CD4-positive, alpha-beta T cell (primary cell): Measurements from ENCODE around the gene JADE3. TPM values are rescaled to one million over a fixed set of nuclear protein-coding genes. Genes with fewer than 3 reads are reported as not detected.

Experiments
- ATAC-seq: fragments of 200-7000 bp; cut with Tn5 transposase; one replicate; pipeline ENCODE4 v1.10.0; 2022; ENCODE audit warnings: mild to moderate bottlenecking; ENCODE audit not compliant: poor library complexity
- CTCF ChIA-PET: fragments of 350-600 bp; sonication (Branson Sonifier 250); formaldehyde crosslinking; loops from one replicate; lab custom pipeline; 2021; ENCODE audit warnings: antibody characterized with exemption, inconsistent platforms; lab: Charles Lee
- POLR2A ChIA-PET: fragments of 350-600 bp; sonication (Branson Sonifier 250); formaldehyde crosslinking; loops from one replicate; lab custom pipeline; 2021; ENCODE audit warnings: antibody characterized with exemption, inconsistent platforms; lab: Charles Lee
- DNase-seq, 14 experiments: peaks; one replicate each; pipeline ENCODE4 v3.0.0-alpha.2; 2013 to 2020; ENCODE audit warnings: mixed read lengths in 2 of 14
- H3K27ac ChIP-seq, 2 donors: one replicate each; pipeline versions ENCODE4 v1.5.1 to v1.7.0; 2013; ENCODE audit warnings: low read length in 2 of 2, low read depth in 1 of 2, mild to moderate bottlenecking in 1 of 2
- H3K27me3 ChIP-seq, 2 experiments: 1 replicate in 1 of 2; 2 replicates in 1 of 2; pipeline versions ENCODE4 v1.6.1 to v1.7.0; 2013; ENCODE audit warnings: low read length in 2 of 2, control low read depth in 1 of 2, mild to moderate bottlenecking in 1 of 2, moderate library complexity in 1 of 2; ENCODE audit not compliant: insufficient read depth in 2 of 2, control insufficient read depth in 1 of 2
- H3K36me3 ChIP-seq: one replicate; pipeline ENCODE4 v1.6.1; 2013; ENCODE audit warnings: low read length, control low read depth; ENCODE audit not compliant: insufficient read depth
- H3K4me1 ChIP-seq: one replicate; pipeline ENCODE4 v1.6.1; 2013; ENCODE audit warnings: low read length, control low read depth; ENCODE audit not compliant: insufficient read depth
- H3K4me3 ChIP-seq: one replicate; pipeline ENCODE4 v1.5.1; 2013; ENCODE audit warnings: mild to moderate bottlenecking, low read length, moderate library complexity
- H3K9me3 ChIP-seq, 2 experiments: 1 replicate in 1 of 2; 2 replicates in 1 of 2; pipeline versions ENCODE4 v1.6.1 to v1.7.0; 2013; ENCODE audit warnings: low read length in 2 of 2, mild to moderate bottlenecking in 2 of 2, control low read depth in 1 of 2, moderate library complexity in 1 of 2; ENCODE audit not compliant: control insufficient read depth in 1 of 2, insufficient read depth in 1 of 2
- H3K27ac Mint-ChIP-seq: one replicate; pipeline ENCODE4 v1.8.0; 2020; ENCODE audit warnings: mixed read lengths
- H3K27me3 Mint-ChIP-seq: one replicate; pipeline ENCODE4 v1.8.0; 2021; ENCODE audit warnings: mixed read lengths
- H3K36me3 Mint-ChIP-seq: one replicate; pipeline ENCODE4 v1.8.0; 2021; ENCODE audit warnings: low read depth, mixed read lengths
- H3K4me1 Mint-ChIP-seq: one replicate; pipeline ENCODE4 v1.8.0; 2021; ENCODE audit warnings: low read depth, mixed read lengths
- H3K4me3 Mint-ChIP-seq: one replicate; pipeline ENCODE4 v1.8.0; 2020; ENCODE audit warnings: mild to moderate bottlenecking, mixed read lengths
- H3K9me3 Mint-ChIP-seq: one replicate; pipeline ENCODE4 v1.8.0; 2020; ENCODE audit warnings: mixed read lengths
- intact Hi-C, 2 experiments: fragments of 100-400 bp; cut with DNase I in 1 of 2; cut with micrococcal nuclease in 1 of 2; formaldehyde crosslinking; loops; one replicate each; pipeline versions ENCODE4 v1.15.1 to v1.9.0; 2023 to 2025; cut with DNase I, micrococcal nuclease
- total RNA-seq, 174 experiments: library from RNA in 2 of 174; stranded (reverse) in 2 of 174; gene quantifications; one replicate each; pipeline ENCODE4 v1.2.3 and lab custom pipeline; 2021 to 2026
- TF ChIP-seq, protein P1 (sequence below): fragments of 200-600 bp; IDR thresholded peaks from one replicate; pipeline ENCODE4 v1.8.0; 2022; ENCODE audit warnings: antibody characterized with exemption, mild to moderate bottlenecking

Gene JADE3
- total RNA-seq, 2 experiments from 2014 or later = 0.05 to 0.20 TPM

DNA sequence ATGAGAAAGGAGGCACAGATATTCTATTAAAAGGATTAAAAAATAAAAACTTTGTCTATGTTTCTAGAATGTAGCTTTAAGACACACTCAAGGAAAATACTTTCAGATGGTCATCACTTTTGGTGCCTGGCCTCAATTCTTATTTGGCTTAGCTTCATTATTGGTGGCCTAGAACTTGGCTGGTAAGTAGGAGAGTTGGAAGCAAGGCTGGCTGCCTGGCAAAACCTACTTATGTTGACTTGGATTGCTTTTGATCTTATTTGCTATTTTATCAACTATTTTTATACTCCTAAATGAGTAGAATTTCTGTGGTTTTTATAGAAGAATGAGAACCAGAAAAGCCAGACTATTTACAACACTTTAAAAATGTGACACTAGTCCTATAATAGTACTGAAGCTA is 35.3 kb upstream of the JADE3 start:
- no peak for DNase-seq

DNA sequence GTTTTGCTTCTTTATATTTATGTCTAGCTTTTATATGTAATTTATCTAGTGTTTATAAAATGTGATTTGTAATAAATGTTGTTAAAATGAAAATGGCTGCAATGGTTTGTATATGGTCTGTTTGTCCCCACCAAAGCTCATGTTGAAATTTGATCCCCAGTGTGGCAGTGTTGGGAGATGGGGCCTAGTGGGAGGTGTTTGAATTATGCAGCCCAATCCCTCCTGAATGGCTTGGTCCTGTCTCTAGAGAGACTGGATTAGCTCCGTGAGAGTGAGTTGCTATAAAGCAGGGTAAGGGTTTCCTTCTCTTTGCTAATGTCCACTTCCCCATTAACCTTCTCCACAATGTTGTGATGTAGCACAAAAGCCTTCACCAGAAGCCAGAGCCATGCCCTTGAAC is 30.0 kb upstream of the JADE3 start:
- Mint-ChIP-seq H3K27me3 (no peaks in the 10 kb centered on the region), H3K27ac (no peak overlapping the region), H3K4me3 (no peak overlapping the region), H3K9me3 (no peaks in the 10 kb centered on the region), H3K4me1 (no peaks in the 10 kb centered on the region), H3K36me3 (peaks cover 9% of the 10 kb centered on the region)
- ATAC-seq (no peak), DNase-seq (no peak)
- no peak overlapping the region for H3K27ac ChIP-seq
- intact Hi-C loops = no loop called here
- H3K27me3 ChIP-seq = no peaks in the 10 kb centered on the region
- TF ChIP-seq, protein P1, sequence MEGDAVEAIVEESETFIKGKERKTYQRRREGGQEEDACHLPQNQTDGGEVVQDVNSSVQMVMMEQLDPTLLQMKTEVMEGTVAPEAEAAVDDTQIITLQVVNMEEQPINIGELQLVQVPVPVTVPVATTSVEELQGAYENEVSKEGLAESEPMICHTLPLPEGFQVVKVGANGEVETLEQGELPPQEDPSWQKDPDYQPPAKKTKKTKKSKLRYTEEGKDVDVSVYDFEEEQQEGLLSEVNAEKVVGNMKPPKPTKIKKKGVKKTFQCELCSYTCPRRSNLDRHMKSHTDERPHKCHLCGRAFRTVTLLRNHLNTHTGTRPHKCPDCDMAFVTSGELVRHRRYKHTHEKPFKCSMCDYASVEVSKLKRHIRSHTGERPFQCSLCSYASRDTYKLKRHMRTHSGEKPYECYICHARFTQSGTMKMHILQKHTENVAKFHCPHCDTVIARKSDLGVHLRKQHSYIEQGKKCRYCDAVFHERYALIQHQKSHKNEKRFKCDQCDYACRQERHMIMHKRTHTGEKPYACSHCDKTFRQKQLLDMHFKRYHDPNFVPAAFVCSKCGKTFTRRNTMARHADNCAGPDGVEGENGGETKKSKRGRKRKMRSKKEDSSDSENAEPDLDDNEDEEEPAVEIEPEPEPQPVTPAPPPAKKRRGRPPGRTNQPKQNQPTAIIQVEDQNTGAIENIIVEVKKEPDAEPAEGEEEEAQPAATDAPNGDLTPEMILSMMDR = no peak
- H3K36me3 ChIP-seq = peaks cover 9% of the 10 kb centered on the region
- H3K4me3 ChIP-seq = no peak overlapping the region
- CTCF ChIA-PET = no interaction called here
- H3K9me3 ChIP-seq = no peaks in the 10 kb centered on the region
- H3K4me1 ChIP-seq = no peaks in the 10 kb centered on the region
- POLR2A ChIA-PET = no interaction called here

More for the DNA sequence above, 35.3 kb upstream of the JADE3 start:
- peaks cover 11% of the 10 kb centered on the region for H3K36me3 Mint-ChIP-seq
- Histone ChIP-seq H3K4me1 (no peaks in the 10 kb centered on the region), H3K36me3 (peaks cover 4% of the 10 kb centered on the region), H3K27ac (no peak overlapping the region), H3K9me3 (no peaks in the 10 kb centered on the region), H3K4me3 (no peak overlapping the region), H3K27me3 (no peaks in the 10 kb centered on the region)
- H3K9me3 Mint-ChIP-seq = no peaks in the 10 kb centered on the region
- H3K27ac Mint-ChIP-seq = no peak overlapping the region
- no peaks in the 10 kb centered on the region for H3K4me1 Mint-ChIP-seq
- ATAC-seq = no peak
- POLR2A ChIA-PET = no interaction called here
- no peaks in the 10 kb centered on the region for H3K27me3 Mint-ChIP-seq
- no peak overlapping the region for H3K4me3 Mint-ChIP-seq
- TF ChIP-seq, protein P1 = no peak
- intact Hi-C loops = no loop called here
- CTCF ChIA-PET = no interaction called here

DNA sequence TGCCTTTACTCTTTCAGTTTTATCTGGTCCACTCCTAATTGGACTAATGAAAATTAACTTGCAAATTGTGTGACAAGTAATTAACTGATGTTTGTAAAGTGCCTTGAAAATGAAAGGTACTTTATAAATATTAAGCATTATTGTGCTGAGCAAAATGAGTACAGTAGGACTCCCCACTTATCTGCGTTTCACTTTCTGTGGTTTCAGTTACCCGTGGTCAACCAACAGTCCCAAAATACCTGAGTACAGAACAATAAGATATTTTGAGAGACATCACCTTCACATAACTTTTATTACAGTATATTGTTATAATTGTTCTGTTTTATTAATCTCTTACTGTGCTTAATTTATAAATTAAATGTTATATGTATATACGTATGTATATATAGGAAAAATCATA is 27.4 kb upstream of the JADE3 start:
- H3K9me3 Mint-ChIP-seq = no peaks in the 10 kb centered on the region
- CTCF ChIA-PET = no interaction called here
- no peak overlapping the region for H3K27ac Mint-ChIP-seq
- POLR2A ChIA-PET = no interaction called here
- Histone ChIP-seq H3K4me1 (no peaks in the 10 kb centered on the region), H3K36me3 (peaks cover 7% of the 10 kb centered on the region), H3K27me3 (no peaks in the 10 kb centered on the region), H3K9me3 (no peaks in the 10 kb centered on the region), H3K4me3 (no peak overlapping the region), H3K27ac (no peak overlapping the region)
- no peaks in the 10 kb centered on the region for H3K4me1 Mint-ChIP-seq
- no peak overlapping the region for H3K4me3 Mint-ChIP-seq
- ATAC-seq (no peak), DNase-seq (no peak)
- TF ChIP-seq, protein P1 = no peak
- intact Hi-C loops = no loop called here
- H3K27me3 Mint-ChIP-seq = no peaks in the 10 kb centered on the region
- H3K36me3 Mint-ChIP-seq = peaks cover 5% of the 10 kb centered on the region
